HepG2 (cell line): ENCODE measurements around the gene DOCK1. TPM values are rescaled to one million over a fixed set of nuclear protein-coding genes. Genes with fewer than 3 reads are reported as not detected.

Experiments
- ATAC-seq: fragments of 200-7000 bp; cut with Tn5 transposase; 3 replicates; pipeline ENCODE4 v1.9.1; 2020; ENCODE audit warnings: mild to moderate bottlenecking, moderate library complexity
- BruUV-seq: library from RNA; stranded (reverse); fragments of 400-500 nt; replicated peaks from 2 replicates; lab custom pipeline; 2021; lab: Mats Ljungman, UMichigan
- CTCF ChIA-PET: fragments of 300-600 bp; formaldehyde crosslinking; extraction: SDS; loops from one replicate; lab custom pipeline; 2021; ENCODE audit warnings: low total read pairs, inconsistent platforms, low intra/inter-chr PET ratio; lab: Yijun Ruan, JAX
- POLR2A ChIA-PET: fragments of 350-600 bp; sonication (Branson Sonifier 250); formaldehyde crosslinking; loops from one replicate; lab custom pipeline; 2020; ENCODE audit warnings: antibody characterized with exemption, inconsistent platforms; lab: Yijun Ruan, JAX
- DNase-seq: peaks from one replicate; pipeline ENCODE4 v3.0.0-alpha.2; 2015; ENCODE audit warnings: low spot score
- FAIRE-seq: peaks from 3 replicates; lab custom pipeline; 2011; peaks lifted over from hg19 to GRCh38; lab: Jason Lieb, UNC
- H2AFZ ChIP-seq: one replicate; pipeline ENCODE4 v1.6.1; 2011; ENCODE audit warnings: low read length, inconsistent platforms
- H3K27ac ChIP-seq: fragments of 300-600 bp; 3 replicates; pipeline ENCODE4 v1.8.0; 2011; ENCODE audit warnings: mixed run types, mild to moderate bottlenecking, mixed read lengths, low read length, inconsistent platforms; ENCODE audit not compliant: insufficient read depth; ENCODE audit errors: extremely low read length
- H3K27me3 ChIP-seq, 2 experiments: fragments of 200-600 bp in 1 of 2; 2 replicates in 1 of 2; 3 replicates in 1 of 2; pipeline versions ENCODE4 v1.6.0 to v1.8.0; 2011; ENCODE audit warnings: low read length in 2 of 2, mild to moderate bottlenecking in 2 of 2, moderate library complexity in 2 of 2, inconsistent platforms in 1 of 2; ENCODE audit not compliant: insufficient read depth in 2 of 2, control insufficient read depth in 1 of 2
- H3K36me3 ChIP-seq, 2 experiments: fragments of 200-600 bp in 1 of 2; replicated peaks in 1 of 2; 2 replicates in 1 of 2; 3 replicates in 1 of 2; pipeline versions ENCODE4 v1.5.1 to v1.8.0; 2011; ENCODE audit warnings: low read length in 2 of 2, inconsistent platforms in 1 of 2; ENCODE audit not compliant: insufficient read depth in 2 of 2, control insufficient read depth in 1 of 2
- H3K4me1 ChIP-seq: 2 replicates; pipeline ENCODE4 v1.5.1; 2012; ENCODE audit warnings: low read length, inconsistent platforms; ENCODE audit not compliant: insufficient read depth
- H3K4me2 ChIP-seq: 2 replicates; pipeline ENCODE4 v1.6.0; 2011; ENCODE audit warnings: low read depth, low read length, inconsistent platforms
- H3K4me3 ChIP-seq, 3 experiments: fragments of 200-600 bp in 1 of 3; sonication (generic), shearing (Covaris generic) in 1 of 3; replicated peaks in 1 of 3; 2 replicates each; pipeline ENCODE4 v1.5.1; 2011 to 2016; ENCODE audit warnings: low read length in 3 of 3, inconsistent platforms in 2 of 3, low read depth in 2 of 3, mild to moderate bottlenecking in 2 of 3, control low read depth in 1 of 3, mixed read lengths in 1 of 3; ENCODE audit not compliant: insufficient read depth in 1 of 3
- H3K79me2 ChIP-seq: one replicate; pipeline ENCODE4 v1.6.1; 2011; ENCODE audit warnings: low read length, inconsistent platforms; ENCODE audit not compliant: insufficient read depth
- H3K9ac ChIP-seq: 2 replicates; pipeline ENCODE4 v1.6.0; 2011; ENCODE audit warnings: mild to moderate bottlenecking, low read depth, low read length, inconsistent platforms; ENCODE audit not compliant: insufficient read depth
- H3K9me3 ChIP-seq: 2 replicates; pipeline ENCODE4 v1.5.1; 2012; ENCODE audit warnings: mild to moderate bottlenecking, low read length
- H4K20me1 ChIP-seq: 2 replicates; pipeline ENCODE4 v1.6.0; 2011; ENCODE audit warnings: inconsistent platforms, mild to moderate bottlenecking, low read length, moderate library complexity; ENCODE audit not compliant: insufficient read depth
- AKAP8 ChIP-seq: sonication (generic); formaldehyde crosslinking; IDR thresholded peaks from 2 replicates; pipeline ENCODE4 v1.5.1; 2020; ENCODE audit warnings: mild to moderate bottlenecking, missing genetic modification reagents
- ATF7 ChIP-seq, 2 experiments: fragments of 450-650 bp in 1 of 2; sonication (generic) in 1 of 2; formaldehyde crosslinking in 1 of 2; IDR thresholded peaks; 2 replicates each; pipeline versions ENCODE4 v1.4.0 to v1.6.1; 2016 to 2020; ENCODE audit warnings: antibody characterized with exemption in 1 of 2, mild to moderate bottlenecking in 1 of 2, missing genetic modification reagents in 1 of 2
- BCL3 ChIP-seq: sonication (generic); formaldehyde crosslinking; IDR thresholded peaks from 2 replicates; pipeline ENCODE4 v1.5.1; 2020; ENCODE audit warnings: mild to moderate bottlenecking, missing genetic modification reagents, moderate library complexity
- CBFB ChIP-seq: sonication (generic); formaldehyde crosslinking; IDR thresholded peaks from 2 replicates; pipeline ENCODE4 v1.4.0; 2020; ENCODE audit warnings: missing genetic modification reagents
- CHCHD3 ChIP-seq: sonication (generic); formaldehyde crosslinking; IDR thresholded peaks from 2 replicates; pipeline ENCODE4 v1.8.0; 2022; ENCODE audit warnings: mild to moderate bottlenecking, missing genetic modification reagents, moderate library complexity
- DMAP1 ChIP-seq: IDR thresholded peaks from 2 replicates; pipeline ENCODE4 v1.6.1; 2016
- EED ChIP-seq: sonication (generic); formaldehyde crosslinking; IDR thresholded peaks from 2 replicates; pipeline ENCODE4 v1.5.0; 2020; ENCODE audit warnings: mild to moderate bottlenecking, missing genetic modification reagents
- MAFK ChIP-seq, 2 experiments: IDR thresholded peaks in 1 of 2; conservative IDR thresholded peaks in 1 of 2; 2 replicates each; pipeline ENCODE4 v1.6.1; 2011; ENCODE audit warnings: improper control_type of control experiment in 2 of 2, low read length in 2 of 2
- MEIS1 ChIP-seq: sonication (generic); formaldehyde crosslinking; IDR thresholded peaks from 2 replicates; pipeline ENCODE4 v1.9.0; 2021; ENCODE audit warnings: mild to moderate bottlenecking, missing genetic modification reagents, moderate library complexity, borderline replicate concordance
- NFIB ChIP-seq: sonication (generic); formaldehyde crosslinking; IDR thresholded peaks from 2 replicates; pipeline ENCODE4 v1.9.0; 2021; ENCODE audit warnings: missing genetic modification reagents, mild to moderate bottlenecking, borderline replicate concordance
- SETDB1 ChIP-seq: sonication (generic); formaldehyde crosslinking; IDR thresholded peaks from 2 replicates; pipeline ENCODE4 v1.5.1; 2020; ENCODE audit warnings: missing genetic modification reagents, mild to moderate bottlenecking, borderline replicate concordance
- STAG1 ChIP-seq: sonication (generic); formaldehyde crosslinking; IDR thresholded peaks from 2 replicates; pipeline ENCODE4 v1.4.0; 2020; ENCODE audit warnings: missing genetic modification reagents
- ZNF121 ChIP-seq: sonication (generic); formaldehyde crosslinking; IDR thresholded peaks from 2 replicates; pipeline ENCODE4 v1.5.0; 2020; ENCODE audit warnings: mild to moderate bottlenecking, missing genetic modification reagents
- ZNF362 ChIP-seq: sonication (generic); formaldehyde crosslinking; IDR thresholded peaks from 2 replicates; pipeline ENCODE4 v1.4.0; 2020; ENCODE audit warnings: missing genetic modification reagents, mild to moderate bottlenecking, borderline replicate concordance
- ZNF512B ChIP-seq: sonication (generic); formaldehyde crosslinking; IDR thresholded peaks from 2 replicates; pipeline ENCODE4 v1.5.1; 2020; ENCODE audit warnings: missing genetic modification reagents, mild to moderate bottlenecking, borderline replicate concordance
- ZSCAN20 ChIP-seq: sonication (generic); formaldehyde crosslinking; IDR thresholded peaks from 2 replicates; pipeline ENCODE4 v1.4.0; 2020; ENCODE audit warnings: missing genetic modification reagents, mild to moderate bottlenecking, borderline replicate concordance
- WGBS: methylation state at CpG from one replicate; pipeline ENCODE4 v1.1.6; 2017; ENCODE audit warnings: low lambda C conversion rate; 5-methylcytosine and 5-hydroxymethylcytosine counted together
- in situ Hi-C: cut with HindIII; loops from 2 replicates; pipeline ENCODE4 v1.10.0; 2017; ENCODE audit warnings: low pct_unique_long_range_greater_than_20kb; ENCODE audit not compliant: extremely low pct_ligation_motif_present
- intact Hi-C: fragments of 100-400 bp; cut with micrococcal nuclease; formaldehyde crosslinking; loops from one replicate; pipeline ENCODE4 v1.10.0; 2022; ENCODE audit not compliant: unreplicated experiment
- polyA plus RNA-seq, 8 experiments: library from polyadenylated mRNA; depleted of rRNA in 3 of 8; stranded (reverse) in 7 of 8; unstranded in 1 of 8; fragments of >200 nt; fragmentation: Illumina TruSeq in 4 of 8; extraction: Trizol in 4 of 8; gene quantifications; 2 replicates each; pipeline versions ENCODE4 v1.2.1 to v1.2.3, GENCODE V29; 2011 to 2016; ENCODE audit warnings: low read depth in 4 of 8, missing spikeins in 1 of 8, mixed read lengths in 1 of 8; ENCODE audit not compliant: insufficient read depth in 1 of 8
- total RNA-seq, 5 experiments: library from RNA; depleted of rRNA; stranded (reverse); fragments of >200 nt; fragmentation: Illumina TruSeq; extraction: Trizol; gene quantifications; 2 replicates each; pipeline ENCODE4 v1.2.3, GENCODE V29; 2016; ENCODE audit warnings: low read depth in 1 of 5

DOCK1 gene
- total and polyA plus RNA-seq, 2 of the 13 experiments (the other 11 are each of a cell fraction or from before 2014, with no cell fraction given) = 8.3 to 25.5 TPM

- TF ChIP-seq ZNF362 (CRISPR knock-in tag) (no peak), MAFK (conservative IDR thresholded peaks at IDR 0.05 in 1 of 2, IDR thresholded peaks at IDR 0.05 in 1 of 2; ENCODE audit: low read length in 2 of 2) (no peak), ZNF121 (CRISPR knock-in tag) (no peak), ZSCAN20 (CRISPR knock-in tag) (no peak), CBFB (CRISPR knock-in tag) (no peak), SETDB1 (CRISPR knock-in tag) (no peak), EED (CRISPR knock-in tag) (no peak), CHCHD3 (CRISPR knock-in tag) (no peak), ATF7 (IDR thresholded peaks at IDR 0.05) (no peak), ATF7 (CRISPR knock-in tag; IDR thresholded peaks at IDR 0.05) (no peak), STAG1 (CRISPR knock-in tag) (no peak), DMAP1 (no peak), MEIS1 (no peak)
These were observed 241.4 kb downstream of the DOCK1 start (continued) for GRCh38 chr10:127146661-127147060.

GRCh38 chr10:127148066-127148932 lies 243.1 kb downstream of the DOCK1 start:
- Histone ChIP-seq H3K9me3 (no peaks in the 10 kb centered on the region), H3K27me3 (no peaks in the 10 kb centered on the region), H3K4me2 (no peak overlapping the region), H3K9ac (no peak overlapping the region), H3K79me2 (no peaks in the 10 kb centered on the region), H2AFZ (no peak overlapping the region), H3K36me3 (0 out of 5 replicates have a peak, but pooled peaks cover 1 to 6% of the 10 kb centered on the region in 2 experiments), H3K4me1 (0 out of 2 replicates have a peak, but pooled peaks cover 5% of the 10 kb centered on the region), H4K20me1 (no peaks in the 10 kb centered on the region), H3K27ac (no peak overlapping the region), H3K4me3 (no peak overlapping the region)
- no peak for DNase-seq
- no peak for FAIRE-seq
- BruUV-seq = no TSS peak
- ChIA-PET POLR2A (no interaction called here), CTCF (no interaction called here)
- in situ Hi-C loops (no loop called here), intact Hi-C loops (no loop called here)
- ATAC-seq = no peak
- 91% methylated on average over 15 of the region's 15 CpGs for WGBS
- no peak for TF ChIP-seq BCL3 (CRISPR knock-in tag)
- no peak for TF ChIP-seq AKAP8 (CRISPR knock-in tag)
- no peak for TF ChIP-seq ZNF512B (CRISPR knock-in tag)
- no peak for TF ChIP-seq NFIB (CRISPR knock-in tag)
